ENCODE measurements around the gene ARID1B. TPM values are rescaled to one million over a fixed set of nuclear protein-coding genes. Genes with fewer than 3 reads are reported as not detected.

Gene ARID1B
- total RNA-seq = 47.3 and 59.0 TPM in 2 replicates

DNA sequence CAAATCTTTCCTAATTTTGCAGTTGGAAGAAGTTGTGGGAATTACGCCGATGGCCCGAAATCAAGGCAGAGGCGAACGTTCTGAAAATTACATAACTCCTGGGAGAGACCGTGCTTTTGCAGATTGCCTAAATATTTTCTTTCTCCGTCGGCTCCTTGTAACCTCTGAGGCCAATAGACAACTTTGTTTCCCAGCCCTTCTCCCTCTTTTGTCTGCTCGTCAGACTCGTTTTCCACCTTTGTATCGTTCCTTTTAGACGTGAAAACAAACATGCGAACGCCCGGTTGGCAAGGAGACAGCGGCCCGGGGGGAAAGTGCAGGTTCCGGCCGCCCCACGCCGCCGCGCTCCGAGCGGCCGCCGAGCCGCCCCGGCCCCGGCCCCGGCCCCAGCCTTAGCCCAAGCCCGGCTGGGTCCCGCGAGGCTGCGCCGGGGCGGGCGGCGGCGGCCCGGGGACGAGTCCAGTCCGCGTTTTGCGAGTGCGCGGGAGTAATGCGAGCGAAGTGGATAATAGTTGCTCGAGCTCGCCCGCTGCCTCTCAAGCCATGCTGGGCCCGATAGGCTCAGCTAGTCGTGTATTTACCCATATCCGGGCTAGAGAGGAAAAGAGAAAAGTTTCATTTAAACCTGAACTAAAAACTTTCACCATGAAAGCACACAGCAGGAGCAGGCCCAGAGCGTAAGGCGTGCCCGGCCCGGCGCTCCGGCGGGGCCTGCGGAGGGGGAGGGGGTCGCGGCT is at the start of gene ARID1B:
TSS of gene ARID1B (plus strand) at position 539 of the 737 bp plus-strand sequence. CDS start 303 bp downstream, outside the sequence.
- Histone ChIP-seq H3K27me3 (ENCODE audit: control insufficient read depth, insufficient read depth, low read length) (no peaks in the 10 kb centered on the region), H3K4me3 (ENCODE audit: low read depth, low read length) (peak within 1 kb of the TSS; percentile 53), H3K36me3 (ENCODE audit: control insufficient read depth, insufficient read depth, low read length) (no peaks in the 10 kb centered on the region)
- TF ChIP-seq, protein P1, sequence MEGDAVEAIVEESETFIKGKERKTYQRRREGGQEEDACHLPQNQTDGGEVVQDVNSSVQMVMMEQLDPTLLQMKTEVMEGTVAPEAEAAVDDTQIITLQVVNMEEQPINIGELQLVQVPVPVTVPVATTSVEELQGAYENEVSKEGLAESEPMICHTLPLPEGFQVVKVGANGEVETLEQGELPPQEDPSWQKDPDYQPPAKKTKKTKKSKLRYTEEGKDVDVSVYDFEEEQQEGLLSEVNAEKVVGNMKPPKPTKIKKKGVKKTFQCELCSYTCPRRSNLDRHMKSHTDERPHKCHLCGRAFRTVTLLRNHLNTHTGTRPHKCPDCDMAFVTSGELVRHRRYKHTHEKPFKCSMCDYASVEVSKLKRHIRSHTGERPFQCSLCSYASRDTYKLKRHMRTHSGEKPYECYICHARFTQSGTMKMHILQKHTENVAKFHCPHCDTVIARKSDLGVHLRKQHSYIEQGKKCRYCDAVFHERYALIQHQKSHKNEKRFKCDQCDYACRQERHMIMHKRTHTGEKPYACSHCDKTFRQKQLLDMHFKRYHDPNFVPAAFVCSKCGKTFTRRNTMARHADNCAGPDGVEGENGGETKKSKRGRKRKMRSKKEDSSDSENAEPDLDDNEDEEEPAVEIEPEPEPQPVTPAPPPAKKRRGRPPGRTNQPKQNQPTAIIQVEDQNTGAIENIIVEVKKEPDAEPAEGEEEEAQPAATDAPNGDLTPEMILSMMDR (IDR thresholded peaks at IDR 0.05; ENCODE audit: insufficient read depth, low read length, poor library complexity, severe bottlenecking) = no peak
- DNase-seq (ENCODE audit: low read depth) = no peak

DNA sequence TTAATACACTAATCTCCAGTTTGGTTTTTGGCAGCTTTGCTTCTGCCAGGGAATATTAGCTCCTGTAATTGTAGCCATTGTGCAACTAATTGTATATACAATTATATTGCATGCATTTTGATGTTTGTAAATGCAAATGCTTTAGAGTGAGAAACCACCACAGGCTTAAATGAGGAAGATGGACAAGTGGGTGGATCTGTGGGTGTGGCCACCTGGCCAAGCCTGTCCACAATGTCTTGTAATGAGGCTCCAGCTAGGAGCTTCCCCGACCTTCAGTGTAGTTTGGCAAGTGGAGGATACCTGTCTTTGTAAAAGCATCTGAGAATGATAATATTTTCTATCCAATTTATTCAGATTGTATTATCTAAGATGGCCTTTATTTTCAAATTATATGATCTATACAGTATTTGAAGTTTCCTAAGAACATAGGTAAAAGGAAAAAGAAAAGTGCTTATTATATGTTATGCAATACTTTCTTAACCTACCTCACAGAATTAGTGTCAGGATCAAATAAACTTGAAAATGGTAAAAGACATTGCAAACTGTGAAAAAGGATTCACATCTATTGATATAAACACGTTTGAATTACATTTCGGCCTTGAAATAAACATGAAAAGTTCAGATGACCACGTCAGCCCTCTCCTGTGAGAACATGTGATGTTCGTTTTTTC is 49.3 kb upstream of the ARID1B start:
- no peaks in the 10 kb centered on the region for H3K27me3 ChIP-seq (ENCODE audit: control insufficient read depth, insufficient read depth, low read length)
- H3K4me3 ChIP-seq (ENCODE audit: low read depth, low read length) = no peak overlapping the region
- H3K36me3 ChIP-seq (ENCODE audit: control insufficient read depth, insufficient read depth, low read length) = no peaks in the 10 kb centered on the region
- TF ChIP-seq, protein P1 (IDR thresholded peaks at IDR 0.05; ENCODE audit: insufficient read depth, low read length, poor library complexity, severe bottlenecking) = no peak
- DNase-seq (ENCODE audit: low read depth) = no peak

DNA sequence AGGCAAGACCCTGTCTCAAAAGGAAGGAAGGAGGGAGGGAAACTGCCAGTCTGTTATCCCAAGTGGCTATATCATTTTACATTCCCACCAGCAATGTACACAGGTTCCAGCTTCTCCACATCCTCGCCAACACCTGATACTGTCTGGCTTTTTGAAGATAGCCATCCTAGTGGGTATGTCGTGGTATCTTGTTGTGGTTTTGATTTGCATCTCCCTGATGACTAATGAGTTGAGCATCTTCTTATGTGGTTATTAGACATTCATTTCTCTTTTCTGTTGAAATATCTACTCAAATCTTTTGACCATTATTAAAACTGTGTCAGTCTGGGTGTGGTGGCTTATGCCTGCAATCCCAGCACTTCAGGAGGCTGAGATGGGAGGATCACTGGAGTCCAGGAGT is 47.9 kb upstream of the ARID1B start:
- peak; percentile 50 for DNase-seq (ENCODE audit: low read depth)

DNA sequence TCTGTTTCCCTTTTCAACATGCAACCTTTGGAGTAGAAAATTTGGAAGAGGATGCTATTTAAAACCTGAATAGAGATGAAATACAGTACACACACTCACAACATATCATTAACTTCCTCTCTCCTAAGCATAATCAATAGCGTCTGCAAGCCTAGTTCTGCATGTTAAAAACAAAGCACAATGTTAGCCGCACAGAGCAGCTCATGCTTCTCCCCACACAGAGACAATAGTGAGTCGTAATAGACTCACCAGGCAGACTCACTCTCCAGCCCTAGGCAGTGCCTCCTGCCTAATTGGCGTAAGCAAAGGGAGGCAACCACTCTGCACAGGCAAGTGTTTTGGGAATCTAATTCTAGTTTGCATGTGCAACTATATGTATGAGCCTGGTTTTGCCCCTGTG is 45.8 kb upstream of the ARID1B start:
- TF ChIP-seq, protein P1 (IDR thresholded peaks at IDR 0.05; ENCODE audit: insufficient read depth, low read length, poor library complexity, severe bottlenecking) = no peak
- no peaks in the 10 kb centered on the region for H3K36me3 ChIP-seq (ENCODE audit: control insufficient read depth, insufficient read depth, low read length)
- no peak overlapping the region for H3K4me3 ChIP-seq (ENCODE audit: low read depth, low read length)
- DNase-seq (ENCODE audit: low read depth) = no peak
- H3K27me3 ChIP-seq (ENCODE audit: control insufficient read depth, insufficient read depth, low read length) = no peaks in the 10 kb centered on the region

More for the DNA sequence above, 47.9 kb upstream of the ARID1B start:
- no peaks in the 10 kb centered on the region for H3K36me3 ChIP-seq (ENCODE audit: control insufficient read depth, insufficient read depth, low read length)
- H3K4me3 ChIP-seq (ENCODE audit: low read depth, low read length) = no peak overlapping the region
- no peaks in the 10 kb centered on the region for H3K27me3 ChIP-seq (ENCODE audit: control insufficient read depth, insufficient read depth, low read length)
- TF ChIP-seq, protein P1 (IDR thresholded peaks at IDR 0.05; ENCODE audit: insufficient read depth, low read length, poor library complexity, severe bottlenecking) = no peak

DNA sequence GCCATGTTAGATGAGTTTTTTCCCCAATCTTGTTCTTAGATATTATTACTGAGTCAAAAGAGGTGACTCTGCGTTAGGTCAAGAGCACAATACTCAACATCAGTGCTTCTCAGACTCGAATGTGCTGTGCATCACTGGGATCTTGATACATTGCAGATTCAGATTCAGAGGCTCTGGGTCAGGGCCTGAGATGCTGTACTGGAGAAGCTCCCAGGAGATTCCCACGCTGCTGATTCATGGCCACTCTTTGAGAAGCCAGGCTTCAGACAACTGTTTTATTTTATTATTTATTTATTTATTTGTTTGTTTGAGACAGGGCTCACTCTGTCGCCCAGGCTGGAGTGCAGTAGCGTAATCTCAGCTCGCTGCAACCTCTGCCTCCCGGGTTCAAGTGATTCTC is 41.4 kb upstream of the ARID1B start:
- no peak for DNase-seq (ENCODE audit: low read depth)
- Histone ChIP-seq H3K27me3 (ENCODE audit: control insufficient read depth, insufficient read depth, low read length) (no peaks in the 10 kb centered on the region), H3K4me3 (ENCODE audit: low read depth, low read length) (no peak overlapping the region), H3K36me3 (ENCODE audit: control insufficient read depth, insufficient read depth, low read length) (no peaks in the 10 kb centered on the region)
- TF ChIP-seq, protein P1 (IDR thresholded peaks at IDR 0.05; ENCODE audit: insufficient read depth, low read length, poor library complexity, severe bottlenecking) = no peak
